Thymus (tissue), 11 donors: ENCODE results near the gene ITPR3. TPM values are rescaled to one million over a fixed set of nuclear protein-coding genes. Genes with fewer than 3 reads are reported as not detected.

Source experiments
- DNase-seq, 9 donors: peaks; one replicate each; pipeline ENCODE4 v3.0.0-alpha.2; 2013; ENCODE audit warnings: low spot score in 9 of 9, low read depth in 6 of 9, missing footprints in 1 of 9
- H3K27ac ChIP-seq, 2 donors: one replicate each; pipeline ENCODE4 v1.5.1; 2013; ENCODE audit warnings: control low read depth in 1 of 2, low read depth in 1 of 2, low read length in 1 of 2, mild to moderate bottlenecking in 1 of 2, moderate library complexity in 1 of 2
- H3K27me3 ChIP-seq, 2 donors: one replicate each; pipeline ENCODE4 v1.5.1; 2013; ENCODE audit warnings: low read length in 1 of 2; ENCODE audit not compliant: control insufficient read depth in 2 of 2, insufficient read depth in 1 of 2
- H3K36me3 ChIP-seq, 2 donors: one replicate each; pipeline ENCODE4 v1.5.1; 2013; ENCODE audit warnings: low read length in 1 of 2, mild to moderate bottlenecking in 1 of 2, moderate library complexity in 1 of 2; ENCODE audit not compliant: control insufficient read depth in 2 of 2, insufficient read depth in 2 of 2
- H3K4me1 ChIP-seq, 2 donors: one replicate each; pipeline ENCODE4 v1.5.1; 2013; ENCODE audit warnings: low read length in 2 of 2; ENCODE audit not compliant: control insufficient read depth in 2 of 2, insufficient read depth in 2 of 2
- H3K4me3 ChIP-seq, 2 donors: one replicate each; pipeline ENCODE4 v1.5.1; 2013; ENCODE audit warnings: low read length in 2 of 2, control low read depth in 1 of 2, mild to moderate bottlenecking in 1 of 2
- H3K9me3 ChIP-seq, 2 donors: one replicate each; pipeline ENCODE4 v1.5.1; 2013; ENCODE audit warnings: low read length in 1 of 2, mild to moderate bottlenecking in 1 of 2; ENCODE audit not compliant: control insufficient read depth in 2 of 2, insufficient read depth in 1 of 2
- WGBS: extraction: QIAGEN DNeasy Blood & Tissue Kit; methylation state at CpG from one replicate; pipeline ENCODE4 v1.1.7; 2013; 5-methylcytosine and 5-hydroxymethylcytosine counted together
- polyA plus RNA-seq: library from polyadenylated mRNA; stranded (reverse); fragments of 200-250 nt; gene quantifications from one replicate; pipeline ENCODE4 v1.2.3, GENCODE V29; 2013
- total RNA-seq: library from RNA; stranded (reverse); fragments of 120-200 nt; gene quantifications from one replicate; pipeline ENCODE4 v1.2.4, GENCODE V29; 2013
- donor health status: healthy.

ITPR3 gene
- total and polyA plus RNA-seq, 2 donors: 4.7 to 19.5 TPM

GRCh38 chr6:33724102-33725023 is 103.2 kb downstream of the ITPR3 start:
- no peak overlapping the region for H3K4me3 ChIP-seq
- no peaks in the 10 kb centered on the region for H3K36me3 ChIP-seq
- DNase-seq: peak in 1 of 9 donors; percentile 44
- H3K4me1 ChIP-seq: peaks cover 0 to 3% of the 10 kb centered on the region in 2 donors
- 62% methylated on average over 13 of the region's 13 CpGs for WGBS
- H3K9me3 ChIP-seq: no peaks in the 10 kb centered on the region
- no peak overlapping the region for H3K27ac ChIP-seq
- peaks cover 0 to 26% of the 10 kb centered on the region in 2 donors for H3K27me3 ChIP-seq

- Histone ChIP-seq H3K27ac (no peak overlapping the region), H3K36me3 (no peaks in the 10 kb centered on the region), H3K4me3 (no peak overlapping the region), H3K4me1 (peaks cover 0 to 3% of the 10 kb centered on the region in 2 donors), H3K27me3 (peaks cover 0 to 25% of the 10 kb centered on the region in 2 donors), H3K9me3 (no peaks in the 10 kb centered on the region)
- 96% methylated on average over 14 of the region's 14 CpGs for WGBS
- no peak for DNase-seq
These were observed 104.1 kb downstream of the ITPR3 start for GRCh38 chr6:33725222-33725621.

- Histone ChIP-seq H3K4me1 (peaks cover 0 to 3% of the 10 kb centered on the region in 2 donors), H3K27me3 (peaks cover 0 to 22% of the 10 kb centered on the region in 2 donors), H3K9me3 (no peaks in the 10 kb centered on the region), H3K36me3 (no peaks in the 10 kb centered on the region), H3K27ac (no peak overlapping the region), H3K4me3 (no peak overlapping the region)
- DNase-seq: no peak
- WGBS: 87% methylated on average over 7 of the region's 7 CpGs
These were observed 105.0 kb downstream of the ITPR3 start for GRCh38 chr6:33725891-33726673.

GRCh38 chr6:33726696-33727095 is 105.6 kb downstream of the ITPR3 start:
- no peaks in the 10 kb centered on the region for H3K36me3 ChIP-seq
- peaks cover 0 to 22% of the 10 kb centered on the region in 2 donors for H3K27me3 ChIP-seq
- WGBS: 90% methylated on average over 15 of the region's 15 CpGs
- DNase-seq: no peak
- H3K4me3 ChIP-seq: no peak overlapping the region
- H3K4me1 ChIP-seq: peaks cover 0 to 3% of the 10 kb centered on the region in 2 donors
- H3K9me3 ChIP-seq: no peaks in the 10 kb centered on the region
- H3K27ac ChIP-seq: no peak overlapping the region

GRCh38 chr6:33727126-33727525 is 106.0 kb downstream of the ITPR3 start:
- Histone ChIP-seq H3K27ac (no peak overlapping the region), H3K4me3 (no peak overlapping the region), H3K27me3 (peaks cover 0 to 22% of the 10 kb centered on the region in 2 donors), H3K4me1 (peaks cover 0 to 3% of the 10 kb centered on the region in 2 donors), H3K9me3 (no peaks in the 10 kb centered on the region), H3K36me3 (no peaks in the 10 kb centered on the region)
- WGBS: 96% methylated on average over 7 of the region's 7 CpGs
- DNase-seq: no peak

- Histone ChIP-seq H3K4me1 (peaks cover 0 to 3% of the 10 kb centered on the region in 2 donors), H3K4me3 (no peak overlapping the region), H3K27me3 (peaks cover 0 to 14% of the 10 kb centered on the region in 2 donors), H3K9me3 (no peaks in the 10 kb centered on the region), H3K27ac (no peak overlapping the region), H3K36me3 (no peaks in the 10 kb centered on the region)
- 94% methylated on average over 11 of the region's 11 CpGs for WGBS
- no peak for DNase-seq
These were observed 106.8 kb downstream of the ITPR3 start for GRCh38 chr6:33727932-33728331.

- H3K27me3 ChIP-seq: peaks cover 0 to 14% of the 10 kb centered on the region in 2 donors
- DNase-seq: no peak
- no peak overlapping the region for H3K27ac ChIP-seq
- no peaks in the 10 kb centered on the region for H3K36me3 ChIP-seq
- WGBS: 91% methylated on average over 11 of the region's 11 CpGs
- no peak overlapping the region for H3K4me3 ChIP-seq
- peaks cover 0 to 3% of the 10 kb centered on the region in 2 donors for H3K4me1 ChIP-seq
- no peaks in the 10 kb centered on the region for H3K9me3 ChIP-seq
These were observed 107.3 kb downstream of the ITPR3 start for GRCh38 chr6:33728438-33728837.

- peaks cover 0 to 3% of the 10 kb centered on the region in 2 donors for H3K4me1 ChIP-seq
- 92% methylated on average over 6 of the region's 6 CpGs for WGBS
- H3K4me3 ChIP-seq: no peak overlapping the region
- no peaks in the 10 kb centered on the region for H3K36me3 ChIP-seq
- H3K27me3 ChIP-seq: peaks cover 0 to 9% of the 10 kb centered on the region in 2 donors
- H3K9me3 ChIP-seq: no peaks in the 10 kb centered on the region
- no peak overlapping the region for H3K27ac ChIP-seq
- DNase-seq: no peak
These were observed 107.9 kb downstream of the ITPR3 start for GRCh38 chr6:33729059-33729458.

- no peak overlapping the region for H3K27ac ChIP-seq
- no peak overlapping the region for H3K4me3 ChIP-seq
- H3K4me1 ChIP-seq: no peaks in the 10 kb centered on the region
- peaks cover 0 to 6% of the 10 kb centered on the region in 2 donors for H3K27me3 ChIP-seq
- whole genome bisulfite sequencing: 96% methylated on average over 10 of the region's 10 CpGs
- no peaks in the 10 kb centered on the region for H3K36me3 ChIP-seq
- DNase-seq: no peak
- no peaks in the 10 kb centered on the region for H3K9me3 ChIP-seq
These were observed 109.5 kb downstream of the ITPR3 start for GRCh38 chr6:33730611-33731010.
